B cell (primary cell): ENCODE results near the gene KRT33B. TPM values are rescaled to one million over a fixed set of nuclear protein-coding genes. Genes with fewer than 3 reads are reported as not detected.

ENCODE experiments used
- ATAC-seq: fragments of 200-7000 bp; cut with Tn5 transposase; one replicate; pipeline ENCODE4 v1.10.0; 2021; ENCODE audit warnings: low read depth, mild to moderate bottlenecking, moderate number of reproducible peaks, moderate library complexity
- CTCF ChIA-PET: fragments of 350-600 bp; sonication (Branson Sonifier 250); formaldehyde crosslinking; loops from one replicate; lab custom pipeline; 2021; ENCODE audit warnings: antibody characterized with exemption, inconsistent platforms; lab: Charles Lee
- POLR2A ChIA-PET: fragments of 350-600 bp; sonication (Branson Sonifier 250); formaldehyde crosslinking; loops from one replicate; lab custom pipeline; 2021; ENCODE audit warnings: antibody characterized with exemption; lab: Charles Lee
- DNase-seq: peaks from one replicate; pipeline ENCODE4 v3.0.0; 2013
- H2AFZ ChIP-seq: 2 replicates; pipeline ENCODE4 v1.6.1; 2012; ENCODE audit warnings: mild to moderate bottlenecking, low read depth, low read length; ENCODE audit not compliant: insufficient read depth, poor library complexity, severe bottlenecking
- H3K27ac ChIP-seq, 2 donors: 1 replicate in 1 of 2; 2 replicates in 1 of 2; pipeline ENCODE4 v1.5.1; 2012 to 2013; ENCODE audit warnings: low read length in 2 of 2, mild to moderate bottlenecking in 2 of 2, moderate library complexity in 1 of 2
- H3K27me3 ChIP-seq, 4 experiments: fragments of 200-600 bp in 1 of 4; sonication (generic) in 1 of 4; replicated peaks in 1 of 4; 1 replicate in 2 of 4; 2 replicates in 2 of 4; pipeline versions ENCODE4 v1.6.1 to v1.7.0; 2013 to 2016; ENCODE audit warnings: low read length in 3 of 4, mild to moderate bottlenecking in 2 of 4, mixed read lengths in 1 of 4, moderate library complexity in 1 of 4; ENCODE audit not compliant: insufficient read depth in 4 of 4, control insufficient read depth in 3 of 4; ENCODE audit errors: control extremely low read depth in 1 of 4
- H3K36me3 ChIP-seq, 2 experiments: replicated peaks in 1 of 2; 1 replicate in 1 of 2; 2 replicates in 1 of 2; pipeline versions ENCODE4 v1.6.1 to v1.7.1; 2013; ENCODE audit warnings: low read length in 1 of 2; ENCODE audit not compliant: insufficient read depth in 2 of 2, control insufficient read depth in 1 of 2; ENCODE audit errors: control extremely low read depth in 1 of 2, extremely low read depth in 1 of 2
- H3K4me1 ChIP-seq, 2 donors: fragments of 200-600 bp in 1 of 2; sonication (generic) in 1 of 2; 1 replicate in 1 of 2; 2 replicates in 1 of 2; pipeline versions ENCODE4 v1.5.1 to v1.6.1; 2013 to 2017; ENCODE audit warnings: low read length in 2 of 2; ENCODE audit not compliant: control insufficient read depth in 2 of 2, insufficient read depth in 2 of 2
- H3K4me2 ChIP-seq: replicated peaks from 2 replicates; pipeline ENCODE3; 2012; ENCODE audit warnings: mild to moderate bottlenecking, low read depth, low read length; ENCODE audit not compliant: poor library complexity, severe bottlenecking
- H3K4me3 ChIP-seq, 5 experiments: fragments of 200-600 bp in 1 of 5; sonication (generic) in 1 of 5; 1 replicate in 3 of 5; 2 replicates in 2 of 5; pipeline versions ENCODE4 v1.5.1 to v1.7.0; 2011 to 2016; ENCODE audit warnings: low read length in 4 of 5, mild to moderate bottlenecking in 4 of 5, low read depth in 2 of 5, control low read depth in 1 of 5, moderate library complexity in 1 of 5; ENCODE audit not compliant: insufficient read depth in 1 of 5; ENCODE audit errors: control extremely low read depth in 1 of 5, extremely low read depth in 1 of 5
- H3K79me2 ChIP-seq: fragments of 200-600 bp; sonication (generic); one replicate; pipeline ENCODE4 v1.6.0; 2016; ENCODE audit warnings: low read length; ENCODE audit not compliant: control insufficient read depth, insufficient read depth
- H3K9ac ChIP-seq: fragments of 200-600 bp; sonication (generic); 2 replicates; pipeline ENCODE4 v1.6.1; 2017; ENCODE audit warnings: mild to moderate bottlenecking, low read length, moderate library complexity
- H3K9me3 ChIP-seq, 3 donors: one replicate each; pipeline versions ENCODE4 v1.6.1 to v1.7.1; 2013; ENCODE audit warnings: low read length in 2 of 3; ENCODE audit not compliant: control insufficient read depth in 2 of 3, insufficient read depth in 1 of 3; ENCODE audit errors: control extremely low read depth in 1 of 3
- H4K20me1 ChIP-seq: 2 replicates; pipeline ENCODE4 v1.6.0; 2012; ENCODE audit warnings: mild to moderate bottlenecking, low read length; ENCODE audit not compliant: insufficient read depth, control insufficient read depth, poor library complexity, severe bottlenecking
- H3K27ac Mint-ChIP-seq: one replicate; pipeline ENCODE4 v1.8.0; 2021; ENCODE audit warnings: mixed read lengths
- H3K27me3 Mint-ChIP-seq: one replicate; pipeline ENCODE4 v1.8.0; 2021; ENCODE audit warnings: mixed read lengths
- H3K4me1 Mint-ChIP-seq: one replicate; pipeline ENCODE4 v1.8.0; 2021; ENCODE audit warnings: mixed read lengths
- H3K4me3 Mint-ChIP-seq: one replicate; pipeline ENCODE4 v1.8.0; 2021; ENCODE audit warnings: mixed read lengths
- H3K9me3 Mint-ChIP-seq: one replicate; pipeline ENCODE4 v1.8.0; 2022; ENCODE audit warnings: mixed read lengths; ENCODE audit not compliant: insufficient read depth
- CTCF ChIP-seq: fragments of 200-600 bp; IDR thresholded peaks from one replicate; pipeline ENCODE4 v1.8.0; 2022; ENCODE audit warnings: antibody characterized with exemption, mild to moderate bottlenecking
- EZH2 ChIP-seq: IDR thresholded peaks from 2 replicates; pipeline ENCODE4 v1.6.1; 2012; ENCODE audit warnings: borderline replicate concordance, low read depth, mild to moderate bottlenecking, moderate library complexity, low read length; ENCODE audit not compliant: insufficient read depth, poor library complexity, severe bottlenecking
- WGBS: methylation state at CpG from one replicate; pipeline ENCODE4 v1.1.5; 2013; ENCODE audit warnings: missing lambda C conversion rate; ENCODE audit not compliant: insufficient coverage; 5-methylcytosine and 5-hydroxymethylcytosine counted together
- intact Hi-C: fragments of 100-400 bp; cut with micrococcal nuclease; formaldehyde crosslinking; loops from one replicate; pipeline ENCODE4 v1.10.0; 2022
- polyA plus RNA-seq: library from polyadenylated mRNA; depleted of rRNA; stranded (reverse); fragments of >200 nt; gene quantifications from 2 replicates; pipeline ENCODE4 v1.2.3, GENCODE V29; 2012
- total RNA-seq, 2 donors: library from RNA; stranded (reverse); fragments of 120-200 nt in 1 of 2; gene quantifications; 1 replicate in 1 of 2; 2 replicates in 1 of 2; pipeline versions ENCODE4 v1.2.3 to v1.2.4, GENCODE V29; 2013 to 2022

The KRT33B gene
- total and polyA plus RNA-seq, 2 donors (not counting 1 experiment from before 2014, with no cell fraction given) = not detected

GRCh38 chr17:41325126-41325525 is 44.5 kb downstream of the KRT33B start:
- 89% methylated on average over 10 of the region's 10 CpGs for WGBS

More at GRCh38 chr17:41325126-41325525, 44.5 kb downstream of the KRT33B start:
- H3K79me2 ChIP-seq = no peaks in the 10 kb centered on the region
- Mint-ChIP-seq H3K27me3 (no peaks in the 10 kb centered on the region), H3K27ac (no peak overlapping the region), H3K4me1 (peaks cover 3% of the 10 kb centered on the region), H3K4me3 (no peak overlapping the region), H3K9me3 (peaks cover under 1% of the 10 kb centered on the region)
- no peaks in the 10 kb centered on the region for H3K36me3 ChIP-seq
- no peak overlapping the region for H3K27ac ChIP-seq
- no peaks in the 10 kb centered on the region for H4K20me1 ChIP-seq
- no peak overlapping the region for H2AFZ ChIP-seq
- peaks cover 0 to 5% (median 0%) of the 10 kb centered on the region in 4 experiments for H3K27me3 ChIP-seq
- no peak overlapping the region for H3K4me2 ChIP-seq
- ATAC-seq = no peak
- TF ChIP-seq CTCF = no peak
- TF ChIP-seq EZH2 = no peak
- H3K9ac ChIP-seq = no peak overlapping the region
- POLR2A ChIA-PET = no interaction called here
- intact Hi-C loops = loop anchor here (10.0 kb wide), 1 partner anchor 520 kb away; no protein-coding TSS in a partner anchor
- CTCF ChIA-PET = interaction anchor here (0.6 kb wide), 1 partner anchor 324 kb away, joined by 5 read pairs; no protein-coding TSS in a partner anchor
- peaks cover 1 to 4% (median 3%) of the 10 kb centered on the region in 3 donors for H3K9me3 ChIP-seq
- no peak for DNase-seq
- H3K4me3 ChIP-seq = no peak overlapping the region
- H3K4me1 ChIP-seq = peaks cover 0 to 4% of the 10 kb centered on the region in 2 donors
